T-helper 2 cell treated with Interferon-gamma antibody and Interleukin-4, amounts not matched to agents 5 μg/mL and 100 μg/mL, for 36 hours (primary cell): Measurements from ENCODE around the gene CCDC124.

Source experiments
- DNase-seq: peaks from one replicate; pipeline ENCODE4 v3.0.0; 2021; ENCODE audit warnings: low spot score
- H3K27ac Mint-ChIP-seq: one replicate; pipeline ENCODE4 v1.8.0; 2021; ENCODE audit warnings: mild to moderate bottlenecking, mixed read lengths
- H3K27me3 Mint-ChIP-seq: one replicate; pipeline ENCODE4 v1.8.0; 2021; ENCODE audit warnings: low read depth, mixed read lengths
- H3K36me3 Mint-ChIP-seq: one replicate; pipeline ENCODE4 v1.8.0; 2021; ENCODE audit warnings: low read depth, mixed read lengths
- H3K4me1 Mint-ChIP-seq: one replicate; pipeline ENCODE4 v1.8.0; 2021; ENCODE audit warnings: low read depth, mixed read lengths
- H3K4me3 Mint-ChIP-seq: one replicate; pipeline ENCODE4 v1.8.0; 2022; ENCODE audit warnings: mild to moderate bottlenecking, moderate library complexity, mixed read lengths
- H3K9me3 Mint-ChIP-seq: one replicate; pipeline ENCODE4 v1.8.0; 2021; ENCODE audit warnings: mixed read lengths

CCDC124 gene

GRCh38 chr19:17953869-17954268 is 21.1 kb downstream of the CCDC124 start:
- Mint-ChIP-seq H3K4me1 (peaks cover 20% of the 10 kb centered on the region), H3K4me3 (no peak overlapping the region), H3K36me3 (no peaks in the 10 kb centered on the region), H3K9me3 (no peaks in the 10 kb centered on the region), H3K27me3 (peaks cover 67% of the 10 kb centered on the region), H3K27ac (no peak overlapping the region)
- DNase-seq, result no peak

GRCh38 chr19:17954401-17954800 is 21.6 kb downstream of the CCDC124 start:
- Mint-ChIP-seq H3K9me3 (no peaks in the 10 kb centered on the region), H3K27me3 (peaks cover 61% of the 10 kb centered on the region), H3K27ac (no peak overlapping the region), H3K4me1 (peaks cover 16% of the 10 kb centered on the region), H3K36me3 (no peaks in the 10 kb centered on the region), H3K4me3 (no peak overlapping the region)
- no peak for DNase-seq

DNA sequence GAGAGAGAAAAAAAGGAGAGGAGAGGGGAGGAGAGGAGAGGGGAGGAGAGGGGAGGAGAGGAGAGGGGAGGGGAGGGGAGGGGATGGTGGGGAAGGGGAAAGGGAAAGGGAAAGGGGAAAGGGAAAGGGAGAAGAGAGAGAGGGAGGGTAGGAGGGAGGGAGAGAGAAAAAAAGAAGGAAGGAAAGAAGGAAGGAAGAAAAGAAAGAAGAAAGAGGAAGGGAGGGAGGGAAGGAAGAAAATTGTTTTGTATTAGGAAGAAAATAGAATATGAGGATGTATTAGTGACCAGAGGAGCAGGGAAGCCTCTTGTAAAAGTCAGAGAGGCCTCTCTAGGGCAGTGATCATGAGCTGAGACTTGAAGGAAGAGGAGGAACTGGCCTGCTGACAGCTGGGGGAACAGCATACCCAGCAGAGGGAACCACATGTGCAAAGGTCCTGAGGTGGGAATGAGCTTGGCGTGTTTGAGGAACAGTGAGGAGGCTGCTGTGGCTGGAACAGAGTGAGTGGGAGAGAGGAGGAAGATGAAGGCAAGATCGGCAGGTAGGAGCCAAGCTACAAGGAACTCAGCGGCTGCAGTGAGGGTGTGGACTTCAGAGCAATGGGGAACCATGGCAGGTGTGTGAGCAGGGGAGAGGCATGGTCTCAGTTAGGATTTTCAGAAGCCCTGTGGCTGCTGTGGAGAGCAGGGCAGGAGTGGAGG is 24.5 kb downstream of the CCDC124 start:
- Mint-ChIP-seq H3K27me3 (peaks cover 36% of the 10 kb centered on the region), H3K36me3 (no peaks in the 10 kb centered on the region), H3K27ac (no peak overlapping the region), H3K4me3 (no peak overlapping the region), H3K9me3 (no peaks in the 10 kb centered on the region), H3K4me1 (no peaks in the 10 kb centered on the region)
- no peak for DNase-seq

- DNase-seq, result no peak
- Mint-ChIP-seq H3K27me3 (peaks cover 30% of the 10 kb centered on the region), H3K4me3 (no peak overlapping the region), H3K36me3 (no peaks in the 10 kb centered on the region), H3K9me3 (no peaks in the 10 kb centered on the region), H3K4me1 (no peaks in the 10 kb centered on the region), H3K27ac (no peak overlapping the region)
Measured at GRCh38 chr19:17957885-17958284, 25.1 kb downstream of the CCDC124 start.

- Mint-ChIP-seq H3K27ac (no peak overlapping the region), H3K4me1 (peaks cover 2% of the 10 kb centered on the region), H3K27me3 (peaks cover 40% of the 10 kb centered on the region), H3K4me3 (no peak overlapping the region), H3K36me3 (no peaks in the 10 kb centered on the region), H3K9me3 (no peaks in the 10 kb centered on the region)
- no peak for DNase-seq
Measured at GRCh38 chr19:17963936-17964691, 31.3 kb downstream of the CCDC124 start.

GRCh38 chr19:17965370-17966128 is 32.7 kb downstream of the CCDC124 start:
- Mint-ChIP-seq H3K27me3 (peaks cover 40% of the 10 kb centered on the region), H3K4me3 (no peak overlapping the region), H3K4me1 (peaks cover 2% of the 10 kb centered on the region), H3K36me3 (no peaks in the 10 kb centered on the region), H3K27ac (no peak overlapping the region), H3K9me3 (no peaks in the 10 kb centered on the region)
- no peak for DNase-seq

DNA sequence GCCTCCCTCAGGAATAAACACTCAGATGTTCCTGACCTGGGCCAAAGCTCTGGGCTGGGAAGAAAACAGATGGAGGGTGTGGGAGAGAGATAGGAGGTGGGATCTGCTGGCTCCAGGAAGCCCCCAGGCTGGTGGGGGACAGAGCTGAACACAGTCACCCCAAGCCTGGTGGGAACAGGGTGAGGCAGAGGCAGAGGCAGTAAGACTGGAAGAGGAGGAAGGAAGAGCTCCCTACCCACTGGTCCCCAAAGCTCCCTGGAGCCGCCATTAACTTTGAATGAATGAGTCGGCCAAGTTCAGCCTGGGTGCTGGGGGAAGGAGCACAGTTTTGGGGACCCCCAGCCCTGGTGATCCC is 33.3 kb downstream of the CCDC124 start:
- no peak overlapping the region for H3K27ac Mint-ChIP-seq
- DNase-seq, result no peak
- no peak overlapping the region for H3K4me3 Mint-ChIP-seq
- H3K36me3 Mint-ChIP-seq, result no peaks in the 10 kb centered on the region
- H3K4me1 Mint-ChIP-seq, result peaks cover 2% of the 10 kb centered on the region
- H3K27me3 Mint-ChIP-seq, result peaks cover 40% of the 10 kb centered on the region
- H3K9me3 Mint-ChIP-seq, result no peaks in the 10 kb centered on the region

DNA sequence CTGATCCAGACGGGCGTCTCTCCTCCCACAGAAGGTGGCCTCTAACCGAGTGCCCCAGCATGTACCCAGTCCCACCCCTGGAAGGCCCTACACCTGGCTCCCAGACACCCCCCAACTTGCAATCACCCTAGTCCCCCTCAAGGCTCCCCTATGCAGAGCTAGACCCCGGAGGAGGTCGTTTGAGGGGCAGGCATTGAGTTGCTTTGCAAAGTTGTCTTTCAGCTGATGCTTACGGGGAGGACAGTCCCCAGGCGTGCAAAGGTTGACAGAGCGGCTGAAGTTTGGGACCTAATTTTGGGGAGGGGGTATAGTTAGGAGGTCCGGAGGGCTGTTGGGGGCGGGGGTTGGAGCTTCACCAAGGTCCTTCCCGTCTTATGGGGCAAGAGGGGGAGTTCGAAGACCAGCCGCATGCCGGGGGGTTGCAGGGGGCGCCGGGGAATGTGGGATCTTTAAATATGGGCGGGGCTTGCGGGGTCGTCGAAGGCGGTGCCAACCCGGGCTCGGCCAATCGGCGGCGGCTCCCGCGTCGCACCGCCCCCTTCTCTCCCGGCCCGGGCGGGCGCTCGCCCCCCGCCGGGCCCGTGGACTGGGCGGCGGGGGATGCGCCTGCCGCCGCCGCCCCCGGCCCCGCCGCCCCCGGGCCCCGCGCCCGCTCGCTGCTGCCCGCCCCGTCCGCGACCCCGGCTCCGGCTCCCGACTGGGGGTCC is 33.9 kb downstream of the CCDC124 start, which contains the start of gene KCNN1:
TSS of gene KCNN1 (plus strand) at position 558 of the 707 bp plus-strand sequence. CDS start 6,782 bp downstream, outside the sequence.
- Mint-ChIP-seq H3K36me3 (no peaks in the 10 kb centered on the region), H3K4me1 (peaks cover 2% of the 10 kb centered on the region), H3K27me3 (peaks cover 40% of the 10 kb centered on the region), H3K4me3 (no peak within 1 kb of the TSS), H3K9me3 (no peaks in the 10 kb centered on the region), H3K27ac (no peak within 1 kb of the TSS)
- DNase-seq, result no peak

DNA sequence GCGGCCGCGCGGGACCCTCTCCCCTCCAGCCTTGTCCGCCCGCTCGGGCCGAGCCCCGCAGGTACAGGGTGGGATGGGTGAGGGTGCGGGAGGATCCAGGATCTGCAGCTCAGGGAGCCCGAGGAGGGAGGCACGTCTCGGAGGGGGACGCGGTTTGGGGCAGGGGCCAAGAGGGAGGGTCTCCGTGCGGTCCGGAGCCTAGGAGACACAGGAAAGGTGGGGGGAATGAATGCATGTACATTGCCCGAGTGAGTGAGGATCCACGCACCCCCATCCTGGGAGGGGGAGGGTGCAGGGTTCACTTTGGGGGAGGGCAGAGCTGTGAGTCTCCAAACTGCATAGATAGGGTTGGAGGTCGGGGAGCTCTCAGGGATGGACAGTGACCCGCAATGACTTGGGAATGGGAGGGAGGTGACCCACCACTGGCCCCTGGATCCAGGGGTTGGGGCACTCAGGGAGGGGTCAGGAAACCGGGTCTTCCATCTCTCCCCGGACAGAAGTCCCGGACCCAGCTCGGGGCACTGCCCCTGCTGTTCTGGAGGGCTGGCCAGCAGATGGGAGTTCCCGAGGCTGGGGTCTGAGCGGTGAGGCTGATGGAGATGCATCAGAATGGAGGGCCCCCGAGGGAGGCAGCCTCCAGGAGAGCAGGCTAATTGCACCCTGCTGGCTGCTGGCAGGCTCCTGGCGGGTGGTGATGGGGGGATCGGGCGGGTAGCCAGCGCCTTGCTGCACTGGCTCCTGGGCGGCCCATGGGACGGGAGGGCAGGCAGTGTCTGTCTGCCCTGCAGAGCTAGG is 34.6 kb downstream of the CCDC124 start:
- Mint-ChIP-seq H3K36me3 (no peaks in the 10 kb centered on the region), H3K27ac (no peak overlapping the region), H3K27me3 (peaks cover 40% of the 10 kb centered on the region), H3K4me1 (peaks cover 2% of the 10 kb centered on the region), H3K4me3 (no peak overlapping the region), H3K9me3 (no peaks in the 10 kb centered on the region)
- DNase-seq, result no peak

DNA sequence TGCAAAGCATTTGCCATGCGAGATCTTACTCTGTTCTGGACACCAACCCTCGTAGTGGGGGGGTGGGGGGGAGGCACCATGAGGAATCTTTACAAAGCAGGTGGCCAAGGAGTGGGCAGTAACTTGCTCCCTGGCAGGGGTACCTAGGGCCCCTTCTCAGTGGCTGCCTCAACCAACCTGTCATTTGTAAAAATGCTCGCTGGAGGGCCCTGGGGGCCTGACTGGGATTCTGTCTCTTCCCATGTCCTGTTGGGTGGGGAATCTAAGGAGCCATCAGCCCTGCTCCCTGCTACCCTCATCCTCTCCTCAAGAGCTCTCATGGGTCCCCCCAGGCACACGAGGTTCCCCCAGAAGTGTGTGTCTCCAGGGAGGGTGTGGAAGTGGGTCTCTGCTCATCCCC is 35.5 kb downstream of the CCDC124 start:
- peaks cover 43% of the 10 kb centered on the region for H3K27me3 Mint-ChIP-seq

DNA sequence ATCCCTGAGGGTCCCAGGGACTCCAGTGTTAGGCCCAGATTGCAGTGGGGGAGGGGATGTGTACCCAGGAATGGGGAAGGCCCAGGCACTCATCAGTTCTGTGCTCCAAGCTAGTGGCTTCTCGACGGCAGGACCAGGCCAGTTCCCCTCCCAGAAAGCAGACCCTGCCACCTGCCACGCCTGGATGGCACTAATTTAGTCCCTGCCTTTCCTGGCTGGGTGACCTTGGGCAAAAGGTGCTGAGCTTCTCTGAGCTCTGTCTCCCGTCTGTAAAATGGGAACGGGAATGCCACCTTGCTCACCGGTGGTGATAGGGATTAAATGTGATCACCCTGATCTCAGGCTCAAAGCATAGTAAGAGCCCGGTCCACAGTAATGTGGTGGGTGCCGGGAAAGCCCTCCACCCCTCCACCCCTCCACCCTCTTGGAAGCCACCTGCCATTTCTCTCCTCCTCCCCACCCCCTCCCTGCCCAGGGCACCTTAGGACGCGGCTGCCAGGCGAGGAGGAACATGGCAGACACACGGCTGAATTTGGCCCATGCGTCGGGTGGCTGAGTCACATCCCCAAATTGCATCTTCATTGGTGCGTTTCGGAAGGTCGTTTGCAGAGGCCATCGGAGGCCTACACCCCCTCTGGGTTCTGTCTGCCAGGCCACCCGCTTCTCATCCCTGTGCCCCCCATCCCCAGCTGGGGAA is 36.4 kb downstream of the CCDC124 start:
- DNase-seq, result no peak
- Mint-ChIP-seq H3K27ac (no peak overlapping the region), H3K4me1 (peaks cover 2% of the 10 kb centered on the region), H3K9me3 (no peaks in the 10 kb centered on the region), H3K27me3 (peaks cover 41% of the 10 kb centered on the region), H3K36me3 (no peaks in the 10 kb centered on the region), H3K4me3 (no peak overlapping the region)

More for the DNA sequence above, 35.5 kb downstream of the CCDC124 start:
- Mint-ChIP-seq H3K27ac (no peak overlapping the region), H3K4me3 (no peak overlapping the region), H3K4me1 (peaks cover 2% of the 10 kb centered on the region), H3K9me3 (no peaks in the 10 kb centered on the region), H3K36me3 (no peaks in the 10 kb centered on the region)
- DNase-seq, result no peak

DNA sequence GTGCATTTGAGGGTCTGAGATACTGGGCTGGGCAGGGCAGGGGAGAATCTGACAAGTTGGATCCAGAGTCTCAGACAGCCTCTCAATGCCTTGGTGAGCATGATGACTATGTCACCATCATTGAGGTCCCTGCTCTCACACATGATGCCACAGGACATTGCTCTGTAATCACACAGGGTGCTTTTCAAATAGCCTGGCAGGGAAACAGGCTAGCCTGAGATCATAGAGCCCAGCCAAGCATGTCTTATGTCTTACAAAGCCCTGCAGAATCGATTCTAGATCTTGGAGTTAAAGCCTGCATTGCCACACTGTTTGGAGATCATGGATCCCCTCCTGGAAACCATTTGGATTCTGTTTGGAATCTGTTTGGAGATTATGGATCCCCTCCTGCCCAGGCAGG is 39.4 kb downstream of the CCDC124 start:
- no peak for DNase-seq
- Mint-ChIP-seq H3K27me3 (peaks cover 15% of the 10 kb centered on the region), H3K4me3 (no peak overlapping the region), H3K36me3 (no peaks in the 10 kb centered on the region), H3K27ac (no peak overlapping the region), H3K4me1 (peaks cover 2% of the 10 kb centered on the region), H3K9me3 (no peaks in the 10 kb centered on the region)

GRCh38 chr19:17973759-17974158 is 40.9 kb downstream of the CCDC124 start:
- Mint-ChIP-seq H3K27me3 (peaks cover 7% of the 10 kb centered on the region), H3K9me3 (no peaks in the 10 kb centered on the region), H3K36me3 (no peaks in the 10 kb centered on the region), H3K4me1 (no peaks in the 10 kb centered on the region), H3K27ac (no peak overlapping the region), H3K4me3 (no peak overlapping the region)
- no peak for DNase-seq
